Aorta (tissue), 5 donors: Measurements from ENCODE around the gene TGDS. TPM values are rescaled to one million over a fixed set of nuclear protein-coding genes. Genes with fewer than 3 reads are reported as not detected.

Experiments
- ATAC-seq: fragments of 200-7000 bp; cut with Tn5 transposase; one replicate; pipeline ENCODE4 v1.9.1; 2022; ENCODE audit warnings: moderate library complexity; ENCODE audit not compliant: low FRiP score
- DNase-seq, 2 donors: peaks; one replicate each; pipeline ENCODE4 v3.0.0-alpha.2; 2020
- H3K27ac ChIP-seq, 2 donors: one replicate each; pipeline ENCODE4 v1.5.1; 2013; ENCODE audit warnings: low read length in 2 of 2, mild to moderate bottlenecking in 2 of 2, moderate library complexity in 2 of 2, control low read depth in 1 of 2, inconsistent platforms in 1 of 2, low read depth in 1 of 2
- H3K27me3 ChIP-seq, 2 donors: one replicate each; pipeline ENCODE4 v1.6.1; 2013; ENCODE audit warnings: control low read depth in 1 of 2, low read length in 1 of 2, mild to moderate bottlenecking in 1 of 2, moderate library complexity in 1 of 2; ENCODE audit not compliant: insufficient read depth in 2 of 2, control insufficient read depth in 1 of 2
- H3K36me3 ChIP-seq, 2 donors: one replicate each; pipeline ENCODE4 v1.6.1; 2013; ENCODE audit warnings: control low read depth in 1 of 2, low read length in 1 of 2, mild to moderate bottlenecking in 1 of 2; ENCODE audit not compliant: insufficient read depth in 2 of 2, control insufficient read depth in 1 of 2
- H3K4me1 ChIP-seq, 2 donors: one replicate each; pipeline ENCODE4 v1.6.1; 2013; ENCODE audit warnings: low read length in 2 of 2, control low read depth in 1 of 2, mild to moderate bottlenecking in 1 of 2, moderate library complexity in 1 of 2; ENCODE audit not compliant: insufficient read depth in 2 of 2, control insufficient read depth in 1 of 2
- H3K4me3 ChIP-seq, 2 donors: one replicate each; pipeline ENCODE4 v1.5.1; 2013; ENCODE audit warnings: low read length in 2 of 2, control low read depth in 1 of 2, mild to moderate bottlenecking in 1 of 2
- H3K9me3 ChIP-seq: one replicate; pipeline ENCODE4 v1.6.1; 2013; ENCODE audit warnings: mild to moderate bottlenecking, low read length; ENCODE audit not compliant: control insufficient read depth
- WGBS, 2 donors: extraction: QIAGEN DNeasy Blood & Tissue Kit; methylation state at CpG; one replicate each; pipeline ENCODE4 v1.1.7; 2013; 5-methylcytosine and 5-hydroxymethylcytosine counted together
- intact Hi-C, 2 donors: fragments of 100-400 bp; cut with DNase I; formaldehyde crosslinking; loops; one replicate each; pipeline versions ENCODE4 v1.14.2 to v1.15.0; 2022
- polyA plus RNA-seq, 2 donors: library from polyadenylated mRNA; stranded (reverse); fragments of 200-250 nt; gene quantifications; one replicate each; pipeline ENCODE4 v1.2.3, GENCODE V29; 2013
- total RNA-seq, 2 donors: library from RNA; stranded (reverse); fragmentation: NEBNext Ultra II Directional; extraction: Animal tissue kit (Norgen Biotek cat#: 25700); gene quantifications; one replicate each; pipeline ENCODE4 v1.2.1, GENCODE V29; 2021
- donor health status: healthy with polysubstance abuse.
- donor health status: Bipolar disorder and iron deficiency.
- donor health status: DM: no; HTN: no; CAD: no.
- donor health status: DM: no; HTN: no; CAD: no.
- donor health status: DM: yes; HTN: yes; CAD: no.

TGDS gene
- total and polyA plus RNA-seq, 4 donors: 8.4 to 10.4 (median 8.8) TPM

DNA sequence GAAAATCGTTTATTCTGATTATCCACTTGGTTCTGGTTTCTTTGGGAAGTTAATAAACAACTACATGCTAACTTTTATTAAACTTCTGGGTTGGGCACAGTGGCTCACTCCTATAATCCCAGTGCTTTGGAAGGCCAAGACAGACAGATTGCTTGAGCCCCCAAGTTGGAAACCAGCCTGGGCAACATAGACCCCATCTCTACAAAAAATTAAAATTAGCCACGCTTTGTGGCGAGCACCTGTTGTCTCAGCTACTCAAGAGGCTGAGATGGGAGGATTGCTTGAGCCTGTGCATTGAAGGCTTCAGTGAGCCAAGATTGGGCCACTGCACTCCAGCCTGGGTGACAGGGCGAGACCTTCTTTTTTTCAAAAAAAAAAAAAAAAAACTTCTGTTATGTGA, 27.4 kb upstream of the TGDS start:
- 87% methylated on average over 4 of the region's 4 CpGs for WGBS, 2 donors
- intact Hi-C loops: no loop called here
- no peak for ATAC-seq
- DNase-seq: no peak
- Histone ChIP-seq H3K4me1 (no peaks in the 10 kb centered on the region), H3K36me3 (peaks cover 6% of the 10 kb centered on the region in 2 donors), H3K27ac (no peak overlapping the region), H3K4me3 (no peak overlapping the region), H3K27me3 (no peaks in the 10 kb centered on the region), H3K9me3 (no peaks in the 10 kb centered on the region)

DNA sequence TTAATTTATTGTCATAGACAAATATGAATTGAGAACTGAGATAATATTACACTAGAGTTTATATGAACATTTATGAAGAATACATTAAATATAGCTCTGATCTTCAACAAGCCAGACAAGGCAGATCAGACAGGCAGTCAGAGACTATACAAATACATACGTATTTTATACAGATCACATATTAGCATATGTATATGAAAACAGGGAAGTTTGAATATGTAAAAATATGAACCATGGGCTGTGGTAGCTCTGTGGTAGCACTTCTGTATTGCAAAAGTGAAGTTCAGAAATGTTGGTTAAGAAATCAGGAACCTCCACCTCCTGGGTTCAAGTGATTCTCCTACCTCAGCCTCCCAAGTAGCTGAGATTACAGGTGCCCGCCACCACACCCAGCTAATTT, 26.4 kb upstream of the TGDS start:
- H3K36me3 ChIP-seq: peaks cover 6% of the 10 kb centered on the region in 2 donors
- no peak for DNase-seq
- WGBS, 2 donors: 94 to 97% methylated on average over 2 of the region's 2 CpGs
- intact Hi-C loops: no loop called here
- H3K27ac ChIP-seq: no peak overlapping the region
- ATAC-seq: no peak
- no peaks in the 10 kb centered on the region for H3K9me3 ChIP-seq
- H3K27me3 ChIP-seq: no peaks in the 10 kb centered on the region
- H3K4me1 ChIP-seq: no peaks in the 10 kb centered on the region
- no peak overlapping the region for H3K4me3 ChIP-seq

DNA sequence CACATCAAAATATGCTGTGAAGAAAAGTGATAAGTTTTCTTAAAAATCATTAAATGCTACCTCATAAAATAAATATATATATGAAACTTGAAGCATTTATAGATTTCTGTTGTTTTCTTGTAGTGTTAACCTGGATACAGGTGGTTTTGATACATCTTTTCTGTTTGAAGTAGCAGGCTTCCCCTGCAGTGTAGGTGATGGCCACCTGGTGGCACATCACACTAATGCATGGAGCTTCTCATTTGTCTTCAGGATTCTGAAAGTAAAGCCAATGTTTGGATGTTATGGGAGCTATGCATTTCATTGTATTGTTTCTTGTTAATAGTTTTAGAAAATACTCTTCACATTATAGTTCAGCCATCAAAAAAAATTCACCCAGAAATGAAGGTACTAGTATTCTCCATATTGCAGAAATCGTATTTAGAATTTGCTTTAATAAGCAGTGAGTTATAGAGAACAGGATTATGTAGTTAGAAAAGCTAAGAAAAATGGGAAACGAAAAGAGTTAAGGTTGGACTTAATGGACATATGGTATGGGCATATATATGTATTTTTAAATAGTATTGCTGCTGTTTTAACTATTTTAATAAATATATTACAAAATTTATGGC, 24.4 kb upstream of the TGDS start:
- intact Hi-C loops: no loop called here
- H3K4me3 ChIP-seq: no peak overlapping the region

DNA sequence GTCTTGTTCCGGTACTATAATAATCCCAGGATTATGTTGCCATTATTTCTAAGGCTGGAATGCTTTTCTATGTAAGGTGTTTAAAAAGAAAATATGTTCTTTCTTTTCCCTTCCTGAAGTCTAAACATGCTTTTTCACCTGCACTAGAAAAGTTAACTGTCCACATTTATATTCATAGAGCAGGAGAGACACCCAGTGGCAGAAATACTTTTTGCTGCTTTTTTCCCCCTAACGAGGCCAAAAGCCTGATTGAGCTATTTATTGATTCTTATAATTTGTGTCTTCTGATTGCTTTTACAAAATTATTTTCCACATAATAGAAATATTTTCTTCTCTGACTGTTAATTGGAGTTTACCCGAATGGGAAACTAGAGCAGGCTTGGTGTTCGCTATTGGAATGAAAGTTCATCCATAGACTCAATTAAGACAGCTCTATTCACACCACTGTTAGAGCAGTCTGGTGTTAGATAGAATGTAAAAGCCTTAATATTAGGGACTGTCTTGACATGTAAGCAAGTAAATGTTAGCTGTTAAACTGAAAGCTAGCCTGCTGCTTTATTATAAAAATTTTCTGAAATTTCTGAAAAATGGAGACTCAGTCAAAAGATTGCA, 21.5 kb upstream of the TGDS start:
- H3K27me3 ChIP-seq: no peaks in the 10 kb centered on the region
- DNase-seq: no peak
- no peaks in the 10 kb centered on the region for H3K36me3 ChIP-seq
- H3K4me1 ChIP-seq: no peaks in the 10 kb centered on the region
- no peak overlapping the region for H3K27ac ChIP-seq
- WGBS, 2 donors: 51 to 61% methylated on average over 4 of the region's 4 CpGs
- H3K9me3 ChIP-seq: no peaks in the 10 kb centered on the region
- no peak for ATAC-seq
- intact Hi-C loops: loop anchor here (5.0 kb wide), 1 partner anchor 180 kb away; no protein-coding TSS in a partner anchor
- H3K4me3 ChIP-seq: no peak overlapping the region

More for the DNA sequence above, 24.4 kb upstream of the TGDS start:
- Histone ChIP-seq H3K9me3 (no peaks in the 10 kb centered on the region), H3K27me3 (no peaks in the 10 kb centered on the region), H3K27ac (no peak overlapping the region), H3K4me1 (no peaks in the 10 kb centered on the region), H3K36me3 (peaks cover 3 to 6% of the 10 kb centered on the region in 2 donors)
- no peak for DNase-seq
- ATAC-seq: no peak
- WGBS, 2 donors: 84 to 87% methylated on average over 2 of the region's 2 CpGs

DNA sequence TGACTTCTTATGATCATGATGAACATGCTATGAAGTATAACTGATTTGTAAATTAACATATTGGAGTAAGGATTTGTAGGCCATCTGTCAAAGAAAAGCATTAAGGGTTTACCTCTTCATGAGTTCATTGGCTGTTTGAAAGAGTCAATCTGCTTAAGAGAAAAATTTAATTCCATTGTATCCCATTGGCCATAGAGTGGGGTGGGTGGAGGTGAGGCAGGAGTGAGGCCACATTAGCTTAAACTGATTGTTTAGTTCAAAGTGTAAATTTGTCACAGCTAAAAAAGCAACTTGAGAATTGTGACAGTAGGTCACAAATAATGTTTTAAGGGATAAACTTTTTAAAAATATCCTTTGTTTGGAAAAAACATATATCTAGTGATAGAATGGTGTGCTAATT, 17.1 kb upstream of the TGDS start:
- ATAC-seq (no peak), DNase-seq (no peak)
- no peaks in the 10 kb centered on the region for H3K27me3 ChIP-seq
- H3K4me1 ChIP-seq: no peaks in the 10 kb centered on the region
- H3K9me3 ChIP-seq: no peaks in the 10 kb centered on the region
- no peak overlapping the region for H3K27ac ChIP-seq
- H3K36me3 ChIP-seq: no peaks in the 10 kb centered on the region
- intact Hi-C loops: no loop called here
- H3K4me3 ChIP-seq: no peak overlapping the region

DNA sequence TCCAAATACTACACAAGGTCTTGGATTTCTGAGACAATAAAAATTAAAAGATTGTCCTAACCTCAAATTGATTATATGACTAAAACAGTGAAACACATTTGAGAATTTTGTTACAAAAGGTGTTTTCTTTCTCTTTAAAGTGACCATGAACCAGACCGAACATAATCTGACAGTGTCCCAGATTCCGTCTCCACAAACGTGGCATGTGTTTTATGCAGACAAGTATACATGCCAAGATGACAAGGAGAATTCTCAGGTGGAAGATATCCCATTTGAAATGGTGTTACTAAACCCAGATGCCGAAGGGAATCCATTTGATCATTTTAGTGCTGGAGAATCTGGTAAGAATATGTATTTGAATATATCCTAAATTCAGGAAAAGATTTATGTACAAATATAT, 16.1 kb upstream of the TGDS start:
- H3K4me1 ChIP-seq: no peaks in the 10 kb centered on the region
- no peaks in the 10 kb centered on the region for H3K36me3 ChIP-seq
- no peak for ATAC-seq
- DNase-seq: no peak
- no peaks in the 10 kb centered on the region for H3K27me3 ChIP-seq
- H3K27ac ChIP-seq: no peak overlapping the region
- H3K9me3 ChIP-seq: no peaks in the 10 kb centered on the region
- no peak overlapping the region for H3K4me3 ChIP-seq
- intact Hi-C loops: no loop called here
- 83 to 84% methylated on average over 4 of the region's 4 CpGs for WGBS, 2 donors

DNA sequence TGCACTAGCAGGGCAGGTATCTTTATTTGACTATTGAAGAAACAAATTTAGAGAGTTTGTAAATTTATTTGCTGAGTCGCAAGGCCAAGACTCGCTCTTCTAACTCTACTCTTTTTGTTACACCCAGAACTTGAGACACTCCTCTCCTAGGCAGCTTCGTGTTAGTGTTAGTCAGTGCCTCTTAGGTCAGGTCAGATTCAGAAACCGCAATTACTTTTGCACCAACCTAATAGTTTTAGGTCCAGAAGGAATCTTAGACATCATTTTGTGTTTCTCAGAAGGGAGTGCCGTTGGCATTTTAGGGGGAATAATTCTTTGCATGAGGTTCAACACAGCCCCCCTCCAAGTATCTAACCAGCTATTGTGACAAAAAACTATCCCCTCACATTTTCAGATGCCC, 14.5 kb upstream of the TGDS start:
- no peak overlapping the region for H3K4me3 ChIP-seq
- no peak for ATAC-seq
- no peak for DNase-seq
- no peaks in the 10 kb centered on the region for H3K36me3 ChIP-seq
- intact Hi-C loops: no loop called here
- H3K9me3 ChIP-seq: no peaks in the 10 kb centered on the region
- no peaks in the 10 kb centered on the region for H3K27me3 ChIP-seq
- H3K4me1 ChIP-seq: no peaks in the 10 kb centered on the region
- H3K27ac ChIP-seq: no peak overlapping the region
- WGBS, 2 donors: 93 to 94% methylated on average over 5 of the region's 5 CpGs

DNA sequence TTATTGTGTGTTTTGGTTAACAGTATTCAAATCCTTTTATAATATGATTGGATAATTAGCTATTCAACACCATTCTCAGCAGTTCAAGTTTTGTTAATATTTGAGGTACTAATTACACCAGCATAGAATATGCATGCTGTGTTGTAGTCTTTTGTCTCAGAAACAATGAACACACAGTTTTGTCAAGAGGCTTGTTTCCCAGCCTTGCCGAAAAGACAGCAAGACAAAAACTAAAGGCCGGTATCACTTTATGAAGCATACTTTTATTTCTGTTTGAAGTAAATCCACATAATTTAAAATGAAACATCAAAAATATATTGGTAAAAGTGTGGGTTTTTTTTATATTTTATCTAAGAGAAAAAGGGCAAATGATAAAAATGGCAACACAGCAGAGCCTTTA, 13.2 kb upstream of the TGDS start:
- Histone ChIP-seq H3K4me3 (no peak overlapping the region), H3K36me3 (no peaks in the 10 kb centered on the region)
- DNase-seq: no peak

DNA sequence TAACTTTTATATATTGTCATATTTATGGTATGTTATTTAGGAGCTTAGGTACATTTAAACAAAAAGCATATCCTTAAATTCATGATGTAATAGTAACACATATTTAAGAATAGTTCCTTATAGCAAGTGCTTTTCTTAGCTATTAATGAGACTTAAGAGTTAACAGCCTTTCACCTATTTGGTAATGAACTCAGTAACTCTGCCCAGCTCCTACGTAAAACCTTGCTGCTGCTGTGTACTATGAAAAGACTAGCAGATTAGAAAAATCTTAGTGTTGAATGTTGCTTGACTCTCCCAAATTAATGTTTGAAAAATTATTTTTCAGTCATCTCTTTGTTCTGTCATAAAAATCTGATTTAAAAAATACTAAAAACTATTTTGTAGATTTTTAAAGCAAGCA, 12.6 kb upstream of the TGDS start:
- ATAC-seq (no peak), DNase-seq (no peak)
- intact Hi-C loops: no loop called here
- Histone ChIP-seq H3K4me1 (no peaks in the 10 kb centered on the region), H3K36me3 (no peaks in the 10 kb centered on the region), H3K4me3 (no peak overlapping the region), H3K27ac (no peak overlapping the region), H3K9me3 (no peaks in the 10 kb centered on the region), H3K27me3 (no peaks in the 10 kb centered on the region)
- 48 to 54% methylated on average over 1 of the region's 1 CpG for WGBS, 2 donors

More for the DNA sequence above, 13.2 kb upstream of the TGDS start:
- intact Hi-C loops: no loop called here
- 94 to 96% methylated on average over 2 of the region's 2 CpGs for WGBS, 2 donors
- Histone ChIP-seq H3K9me3 (no peaks in the 10 kb centered on the region), H3K27ac (no peak overlapping the region), H3K4me1 (no peaks in the 10 kb centered on the region), H3K27me3 (no peaks in the 10 kb centered on the region)
- ATAC-seq: no peak
